NT2/D1 (cell line): Measurements from ENCODE around the gene IQSEC1.

Source experiments
- DNase-seq: peaks from one replicate; pipeline ENCODE4 v3.0.0-alpha.2; 2011; ENCODE audit warnings: low read depth, low spot score
- H3K27me3 ChIP-seq: 2 replicates; pipeline ENCODE4 v1.6.0; 2011; ENCODE audit warnings: mild to moderate bottlenecking; ENCODE audit not compliant: insufficient read length, insufficient read depth
- H3K36me3 ChIP-seq: 2 replicates; pipeline ENCODE4 v1.6.1; 2011; ENCODE audit warnings: mild to moderate bottlenecking, low read length, mixed read lengths; ENCODE audit not compliant: insufficient read depth, insufficient read length
- H3K4me1 ChIP-seq: 2 replicates; pipeline ENCODE4 v1.5.1; 2011; ENCODE audit not compliant: insufficient read depth, insufficient read length
- H3K4me3 ChIP-seq: 2 replicates; pipeline ENCODE4 v1.5.1; 2011; ENCODE audit warnings: low read depth; ENCODE audit not compliant: insufficient read length
- H3K9ac ChIP-seq: 2 replicates; pipeline ENCODE4 v1.6.0; 2011; ENCODE audit warnings: low read depth; ENCODE audit not compliant: insufficient read length
- H3K9me3 ChIP-seq: 2 replicates; pipeline ENCODE4 v1.5.1; 2011; ENCODE audit warnings: mild to moderate bottlenecking, low read length; ENCODE audit not compliant: insufficient read depth
- SUZ12 ChIP-seq: IDR thresholded peaks from 2 replicates; pipeline ENCODE4 v1.6.1; 2011; ENCODE audit not compliant: insufficient read length, insufficient read depth; ENCODE audit errors: extremely low read depth
- YY1 ChIP-seq: IDR thresholded peaks from 2 replicates; pipeline ENCODE4 v1.6.1; 2011; ENCODE audit not compliant: insufficient read length, insufficient read depth
- ZNF274 ChIP-seq: IDR thresholded peaks from 2 replicates; pipeline ENCODE4 v1.6.1; 2011; ENCODE audit warnings: mild to moderate bottlenecking, low read depth, low read length

Gene IQSEC1

DNA sequence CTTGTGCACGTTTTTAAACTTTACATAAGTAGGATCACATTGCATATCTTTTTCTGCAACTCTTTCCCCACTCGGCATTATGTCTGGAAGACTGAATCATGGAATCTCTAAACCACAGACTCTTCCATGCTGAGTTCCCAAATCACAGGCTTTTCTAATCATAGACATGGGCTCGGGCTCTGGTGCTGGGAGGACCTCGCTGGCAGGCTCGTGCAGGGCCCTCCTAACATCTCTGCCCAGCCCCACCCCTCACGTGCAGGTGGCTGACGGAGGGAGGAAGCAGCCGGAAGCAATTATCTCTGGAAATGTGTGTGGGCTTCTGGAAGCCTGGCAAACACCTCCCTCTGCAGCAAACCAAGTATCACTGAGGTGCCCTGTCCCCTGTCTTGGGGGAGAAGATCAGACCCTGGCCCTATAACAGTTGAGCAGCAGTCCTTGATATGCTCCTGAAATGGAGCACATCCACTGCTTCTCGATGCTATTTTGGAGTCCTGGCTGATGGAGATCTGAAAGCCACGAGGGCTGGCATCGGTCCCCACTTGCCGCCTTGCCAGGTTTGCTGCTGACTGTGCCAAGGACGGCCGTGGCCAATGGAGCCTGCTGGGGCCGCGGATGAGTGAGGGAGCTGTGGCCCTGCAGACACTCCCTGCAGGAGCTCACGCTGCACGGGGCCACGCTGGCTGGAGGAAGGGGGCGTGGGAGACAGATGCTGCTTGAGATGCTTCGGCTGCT lies 4.4 kb upstream of the IQSEC1 start:
- Histone ChIP-seq H3K4me1 (peaks cover 15% of the 10 kb centered on the region), H3K4me3 (no peak overlapping the region), H3K36me3 (no peaks in the 10 kb centered on the region), H3K9me3 (0 out of 2 replicates have a peak, but pooled peaks cover 6% of the 10 kb centered on the region), H3K27me3 (peaks cover 62% of the 10 kb centered on the region), H3K9ac (no peak overlapping the region)
- DNase-seq, result no peak
- TF ChIP-seq SUZ12, result no peak
- no peak for TF ChIP-seq ZNF274
- no peak for TF ChIP-seq YY1

DNA sequence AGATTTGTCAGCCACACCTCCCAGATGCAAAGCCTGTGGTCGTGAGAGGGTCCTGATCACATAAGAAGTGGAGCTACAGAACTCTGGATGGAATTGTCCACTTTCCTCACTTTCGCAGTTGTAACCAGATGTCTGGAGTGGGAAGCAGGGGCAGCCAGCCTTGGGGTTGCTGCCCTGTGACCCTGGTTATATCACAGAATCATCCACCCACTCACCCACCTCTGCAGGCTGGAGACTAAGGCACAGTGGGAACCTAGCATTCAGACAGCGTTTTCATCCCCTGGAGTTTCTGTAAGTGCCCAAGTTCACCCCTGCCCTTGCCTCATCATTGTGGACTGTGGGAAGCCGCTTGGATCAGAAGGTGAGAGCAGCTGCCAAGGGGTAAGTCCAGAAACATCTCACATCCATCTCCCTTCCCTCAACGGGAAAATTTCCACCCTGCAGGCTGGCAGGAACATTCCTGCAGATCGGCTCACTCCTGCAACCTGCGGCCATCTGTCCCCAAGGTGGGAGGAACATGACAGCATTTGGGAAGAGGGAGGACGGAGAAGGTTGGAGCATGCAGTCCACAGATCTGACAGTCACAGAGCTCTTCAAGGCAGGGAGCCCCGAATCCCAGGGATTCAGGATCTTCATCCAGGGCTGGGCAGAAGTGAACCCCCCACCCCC lies 2.9 kb upstream of the IQSEC1 start:
- no peak overlapping the region for H3K9ac ChIP-seq
- 0 out of 2 replicates have a peak, but pooled peaks cover 6% of the 10 kb centered on the region for H3K9me3 ChIP-seq
- TF ChIP-seq ZNF274 (no peak), YY1 (no peak), SUZ12 (no peak)
- H3K4me1 ChIP-seq, result peaks cover 23% of the 10 kb centered on the region
- peaks cover 71% of the 10 kb centered on the region for H3K27me3 ChIP-seq
- no peak overlapping the region for H3K4me3 ChIP-seq
- no peak for DNase-seq
- no peaks in the 10 kb centered on the region for H3K36me3 ChIP-seq

GRCh38 chr3:13075318-13075717 lies 2.1 kb upstream of the IQSEC1 start:
- 0 out of 2 replicates have a peak, but pooled peaks cover 6% of the 10 kb centered on the region for H3K9me3 ChIP-seq
- H3K4me1 ChIP-seq, result peaks cover 20% of the 10 kb centered on the region
- H3K36me3 ChIP-seq, result no peaks in the 10 kb centered on the region
- TF ChIP-seq YY1 (no peak), ZNF274 (no peak), SUZ12 (no peak)
- H3K9ac ChIP-seq, result no peak overlapping the region
- H3K4me3 ChIP-seq, result no peak overlapping the region
- DNase-seq, result no peak
- H3K27me3 ChIP-seq, result peaks cover 71% of the 10 kb centered on the region

DNA sequence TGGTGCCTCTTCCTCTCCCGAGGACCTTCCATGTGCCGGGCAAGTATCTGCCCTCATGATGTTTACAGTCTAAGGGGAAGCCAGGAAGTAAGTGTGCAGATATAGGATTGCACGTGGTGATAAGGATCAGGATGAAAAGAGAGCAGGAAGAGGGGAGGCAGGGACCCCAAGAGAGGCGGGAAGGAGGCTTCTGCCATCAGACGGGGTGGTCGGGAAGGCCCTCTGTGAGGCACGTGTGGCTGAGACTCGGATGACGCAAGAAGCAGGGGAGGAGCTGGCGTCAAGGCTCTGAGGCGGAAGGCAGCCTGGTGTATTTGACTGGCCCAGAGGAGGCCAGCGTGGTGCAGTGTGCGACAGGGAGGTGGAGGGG lies 762 bp upstream of the IQSEC1 start:
- 0 out of 2 replicates have a peak, but pooled peaks cover 6% of the 10 kb centered on the region for H3K9me3 ChIP-seq
- H3K4me1 ChIP-seq, result peaks cover 16% of the 10 kb centered on the region
- no peak for DNase-seq
- H3K27me3 ChIP-seq, result peaks cover 69% of the 10 kb centered on the region
- no peak overlapping the region for H3K9ac ChIP-seq
- H3K4me3 ChIP-seq, result no peak overlapping the region
- H3K36me3 ChIP-seq, result no peaks in the 10 kb centered on the region
- TF ChIP-seq ZNF274, result no peak
- no peak for TF ChIP-seq SUZ12
- TF ChIP-seq YY1, result no peak

- peak overlapping the region; percentile 3 for H3K4me3 ChIP-seq
- DNase-seq, result no peak
Observed at GRCh38 chr3:13072600-13073325, 466 bp downstream of the IQSEC1 start.

DNA sequence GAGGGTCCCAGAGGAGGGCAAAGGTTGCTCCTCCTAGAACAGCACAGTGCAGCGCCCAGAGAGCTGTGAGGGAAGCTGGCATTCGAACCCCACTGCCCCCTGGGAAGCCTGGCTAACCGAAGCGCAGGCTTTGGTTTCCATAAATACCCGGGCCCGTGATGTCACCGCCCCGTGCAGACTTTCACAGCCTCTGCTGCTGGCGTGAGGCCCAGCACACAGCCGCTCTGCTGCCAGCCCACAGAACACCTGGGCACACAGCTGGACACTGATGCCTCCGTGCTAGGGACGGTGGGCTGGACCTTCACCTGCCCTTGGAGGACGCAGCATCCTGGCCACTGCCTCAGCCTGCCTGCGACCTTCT lies 1.0 kb downstream of the IQSEC1 start:
- H3K9me3 ChIP-seq, result 0 out of 2 replicates have a peak, but pooled peaks cover 6% of the 10 kb centered on the region
- TF ChIP-seq ZNF274, result no peak
- H3K9ac ChIP-seq, result no peak overlapping the region
- no peak overlapping the region for H3K4me3 ChIP-seq
- H3K4me1 ChIP-seq, result peaks cover 12% of the 10 kb centered on the region
- DNase-seq, result no peak
- no peaks in the 10 kb centered on the region for H3K36me3 ChIP-seq
- peaks cover 52% of the 10 kb centered on the region for H3K27me3 ChIP-seq

More at GRCh38 chr3:13072600-13073325, 466 bp downstream of the IQSEC1 start:
- TF ChIP-seq YY1 (no peak), ZNF274 (no peak), SUZ12 (peak; percentile 39)
- Histone ChIP-seq H3K27me3 (peaks cover 57% of the 10 kb centered on the region), H3K4me1 (peaks cover 14% of the 10 kb centered on the region), H3K9me3 (0 out of 2 replicates have a peak, but pooled peaks cover 6% of the 10 kb centered on the region), H3K36me3 (no peaks in the 10 kb centered on the region), H3K9ac (no peak overlapping the region)

GRCh38 chr3:13071695-13072094 lies 1.5 kb downstream of the IQSEC1 start:
- Histone ChIP-seq H3K4me3 (no peak overlapping the region), H3K27me3 (peaks cover 51% of the 10 kb centered on the region), H3K9me3 (0 out of 2 replicates have a peak, but pooled peaks cover 6% of the 10 kb centered on the region), H3K36me3 (no peaks in the 10 kb centered on the region), H3K9ac (no peak overlapping the region), H3K4me1 (peaks cover 12% of the 10 kb centered on the region)
- DNase-seq, result no peak
- no peak for TF ChIP-seq YY1
- no peak for TF ChIP-seq SUZ12
- no peak for TF ChIP-seq ZNF274
